HG03280 (cell line): ENCODE measurements around the gene RAB1A.
A peak's percentile ranks its signal among the peaks of the same experiment; 100 is the strongest.

Experiments used
- ATAC-seq: cut with Tn5 transposase; IDR thresholded peaks from one replicate; pipeline ENCODE4 v1.9.1; 2021; ENCODE audit warnings: mild to moderate bottlenecking, moderate library complexity; ENCODE audit not compliant: unreplicated experiment

Gene RAB1A

DNA sequence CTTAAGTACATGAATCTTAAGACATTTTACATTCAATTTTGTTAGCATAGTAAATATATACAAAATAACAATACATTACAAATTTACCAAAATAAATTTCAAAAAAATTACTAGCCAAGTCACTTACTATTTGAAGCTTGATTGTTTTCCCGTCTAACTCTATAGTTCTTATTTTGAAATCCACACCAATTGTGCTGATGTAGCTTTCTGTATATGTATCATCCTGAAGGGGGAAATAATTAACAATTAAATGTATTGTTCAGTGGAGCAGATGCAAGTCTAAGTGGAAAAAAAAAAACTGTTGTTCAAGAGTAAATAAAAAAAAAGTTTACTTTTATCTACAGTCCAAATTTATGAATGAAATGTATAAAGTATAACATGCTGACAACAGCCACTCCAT lies 32.1 kb downstream of the RAB1A start:
- no peak for ATAC-seq

DNA sequence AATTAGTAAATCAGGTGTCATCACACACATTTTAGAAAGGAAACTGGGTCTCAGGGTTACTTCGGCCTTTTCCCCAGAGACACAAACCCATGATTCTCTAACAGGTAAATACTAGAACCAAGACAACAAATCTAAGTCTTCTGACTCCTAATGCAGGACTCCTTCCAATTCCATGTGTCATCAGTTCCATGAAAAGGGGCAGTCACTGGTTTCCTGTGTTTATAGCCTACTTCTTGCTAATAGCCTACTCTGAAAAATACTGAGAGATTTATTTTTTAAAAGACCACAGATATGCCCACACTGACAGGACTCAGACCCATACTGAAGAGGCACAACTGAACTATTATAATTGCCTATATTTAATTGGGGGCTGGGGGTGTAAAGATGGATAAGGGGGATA lies 33.0 kb downstream of the RAB1A start:
- no peak for ATAC-seq

DNA sequence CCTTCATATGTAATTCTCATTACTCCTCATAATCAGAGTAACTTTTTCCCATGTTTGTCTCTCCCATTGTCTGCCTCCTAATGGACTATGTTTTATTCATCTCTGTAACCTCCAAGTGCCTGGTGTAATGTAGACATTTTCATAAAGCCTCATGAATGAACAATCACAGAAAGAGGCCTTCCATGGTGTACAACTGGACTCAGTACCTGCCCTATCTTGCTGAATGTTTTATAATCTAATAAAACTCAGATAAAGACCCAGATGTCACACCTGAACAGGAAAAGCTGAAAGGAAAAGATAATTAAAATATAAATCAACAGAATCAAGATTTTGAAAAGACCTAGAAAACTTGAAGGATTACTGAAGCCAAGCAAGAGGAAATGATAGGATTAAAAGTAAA lies 36.7 kb downstream of the RAB1A start:
- ATAC-seq = no peak

DNA sequence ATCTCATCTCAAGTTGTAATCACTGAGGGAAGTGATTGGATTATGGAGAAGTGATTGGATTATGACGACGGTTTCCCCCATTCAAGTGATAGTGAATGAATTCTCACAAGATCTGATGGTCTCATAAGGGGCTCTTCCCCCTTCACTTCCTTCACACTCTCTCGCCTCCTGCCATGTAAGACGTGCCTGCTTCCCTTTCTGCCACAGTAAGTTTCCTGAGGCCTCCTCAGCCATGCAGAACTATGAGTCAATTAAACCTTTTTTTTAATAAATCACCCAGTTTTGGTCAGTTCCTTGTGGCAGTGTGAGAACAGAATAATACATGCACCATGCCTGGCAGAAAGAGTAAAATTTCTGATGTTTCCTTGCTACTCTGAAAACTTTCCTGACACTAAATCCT lies 37.1 kb downstream of the RAB1A start:
- no peak for ATAC-seq

DNA sequence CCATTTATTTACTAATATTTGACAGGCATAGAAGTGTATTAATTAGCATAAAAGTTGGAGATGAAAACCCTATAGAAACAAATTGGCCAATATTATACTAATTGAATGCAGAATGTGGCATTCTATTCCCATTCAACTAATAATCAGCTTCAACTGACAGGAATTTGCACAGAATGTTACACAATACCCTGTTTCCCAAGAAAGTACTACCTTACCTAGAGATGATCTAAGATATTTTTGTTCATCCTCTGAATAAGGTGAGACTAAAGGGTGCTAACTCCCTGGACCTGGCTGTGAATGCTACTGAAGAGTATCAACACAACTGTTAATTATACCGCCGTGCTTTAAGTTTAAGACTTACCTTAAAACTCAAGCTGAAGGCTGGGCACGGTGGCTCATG lies 44.8 kb downstream of the RAB1A start:
- no peak for ATAC-seq

DNA sequence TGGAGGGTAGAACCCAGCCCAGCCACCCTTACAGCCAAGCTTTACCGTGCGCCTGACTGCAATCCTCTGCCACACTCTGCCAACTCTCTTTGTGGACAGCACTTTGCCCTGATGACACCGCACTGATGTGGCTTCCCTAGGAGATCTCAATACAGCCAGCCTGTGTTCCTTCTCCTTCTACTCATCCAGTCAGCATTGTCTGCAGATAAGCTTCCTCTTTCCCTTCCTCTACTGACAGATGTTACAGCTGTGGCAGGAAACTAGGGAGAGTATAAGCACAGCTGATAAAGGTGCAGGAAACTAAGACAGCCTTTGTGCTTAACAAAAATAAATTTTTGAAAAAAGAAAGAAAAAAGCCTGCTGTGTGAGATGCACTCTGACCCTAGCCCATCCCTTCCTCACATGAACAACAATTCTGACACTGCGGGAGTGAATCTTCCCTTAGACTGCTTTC lies 48.6 kb downstream of the RAB1A start:
- ATAC-seq = no peak

DNA sequence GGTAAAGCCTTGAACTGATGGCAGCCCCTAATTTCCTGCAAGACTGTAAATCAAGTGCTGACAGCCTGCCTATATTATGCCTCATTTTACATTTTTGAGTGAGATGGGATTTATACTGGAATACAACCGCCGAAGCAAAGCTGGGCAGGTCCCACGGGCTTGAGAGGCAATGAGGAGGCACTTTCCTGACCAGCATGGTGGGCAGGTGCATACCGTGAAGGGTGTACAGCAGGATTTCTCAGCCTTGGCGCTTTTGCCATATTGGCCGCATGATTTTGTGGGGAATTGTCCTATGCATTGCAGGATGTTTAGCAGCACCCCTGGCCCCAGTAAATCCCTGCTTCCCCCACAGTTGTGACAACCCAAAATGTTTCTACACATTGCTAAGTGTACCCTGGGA lies 50.9 kb downstream of the RAB1A start:
- no peak for ATAC-seq

DNA sequence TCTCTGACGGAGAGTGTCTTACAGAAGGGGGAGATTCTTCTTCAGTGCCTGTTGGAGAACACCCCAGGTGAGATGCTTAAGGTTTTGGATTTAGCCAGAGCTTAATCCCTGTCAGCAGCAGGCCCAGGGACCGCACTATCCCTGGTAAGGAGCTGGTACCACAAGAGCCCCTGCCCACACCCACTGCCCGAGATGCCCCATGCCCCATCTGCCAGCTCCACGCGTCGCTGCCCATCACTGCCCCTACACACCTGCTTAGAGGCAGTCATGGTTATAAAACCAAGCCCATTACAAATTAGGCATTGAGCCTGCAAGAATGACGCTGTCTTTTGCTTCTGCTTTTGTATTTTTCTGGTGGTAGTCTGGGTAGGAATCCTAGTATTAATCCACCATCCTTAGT lies 52.0 kb downstream of the RAB1A start:
- no peak for ATAC-seq

DNA sequence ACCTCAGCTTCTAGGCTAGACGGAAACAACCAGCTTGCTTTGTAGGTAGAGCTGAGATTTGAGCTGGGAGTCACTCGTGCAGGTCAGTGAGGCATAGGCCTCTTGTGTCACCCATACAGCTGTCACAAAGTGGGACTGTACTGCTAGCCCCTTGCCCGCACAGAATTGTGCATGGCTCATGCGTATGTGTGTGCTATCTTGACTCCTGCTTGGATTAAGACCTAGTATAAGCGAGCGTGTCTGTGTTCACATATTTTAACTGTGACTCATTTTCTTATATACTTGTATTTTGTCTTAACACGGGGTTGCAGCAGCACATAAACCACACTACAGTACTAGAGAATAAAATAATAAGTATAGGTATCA lies 53.6 kb downstream of the RAB1A start:
- no peak for ATAC-seq

DNA sequence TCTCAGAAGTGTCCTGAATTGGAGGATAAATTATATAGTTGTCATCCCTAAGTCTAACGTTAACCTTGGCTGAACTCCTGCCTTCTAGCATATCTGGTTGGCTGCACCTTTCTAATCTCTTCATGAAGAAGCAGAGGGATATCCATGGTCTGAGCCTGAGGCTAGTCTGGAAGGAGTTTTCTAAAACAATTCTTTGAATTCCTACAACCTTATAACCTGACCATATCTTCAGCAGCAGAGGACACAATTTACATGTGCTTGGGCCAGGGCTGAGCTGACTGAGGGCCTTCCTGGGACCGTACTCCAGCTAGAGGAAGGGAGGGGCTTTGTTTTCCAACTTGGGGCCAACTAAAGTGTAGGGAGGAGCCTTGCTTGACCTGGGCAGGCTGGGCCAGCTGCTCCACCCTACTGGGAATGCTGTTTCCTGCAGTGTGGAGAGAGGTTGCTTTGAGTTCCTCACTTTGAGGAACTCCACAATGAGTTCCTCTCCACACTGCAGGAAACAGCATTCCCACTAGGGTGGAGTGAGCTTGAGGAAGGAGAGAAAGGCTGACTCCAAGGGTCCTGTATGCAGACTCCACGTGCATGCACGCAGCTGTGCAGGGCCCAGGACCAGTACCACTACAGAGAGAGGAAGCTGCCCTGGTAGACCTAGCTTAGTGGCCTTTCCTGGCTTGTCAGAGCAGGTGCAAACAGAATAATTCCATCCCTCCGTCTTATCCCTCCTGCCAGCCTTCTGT lies 54.1 kb downstream of the RAB1A start:
- no peak for ATAC-seq

DNA sequence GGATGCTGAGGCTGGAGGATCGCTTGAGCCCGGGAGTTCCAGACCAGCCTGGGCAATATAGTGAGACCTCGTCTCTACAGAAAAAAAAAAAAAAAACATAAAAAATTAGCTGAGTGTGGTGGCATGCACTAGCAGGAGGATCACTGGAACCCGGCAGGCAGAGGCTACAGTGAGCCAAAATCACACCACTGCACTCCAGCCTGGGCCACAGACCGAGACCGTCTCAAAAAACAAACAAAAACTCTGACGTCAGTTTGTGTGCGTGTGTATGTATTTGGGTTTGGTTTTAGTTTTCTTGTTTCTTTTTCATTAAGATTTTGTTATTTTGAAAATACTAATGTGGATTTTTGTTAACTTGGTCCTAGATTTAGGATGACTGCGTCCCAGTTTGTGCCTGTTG lies 54.7 kb downstream of the RAB1A start:
- ATAC-seq = no peak

DNA sequence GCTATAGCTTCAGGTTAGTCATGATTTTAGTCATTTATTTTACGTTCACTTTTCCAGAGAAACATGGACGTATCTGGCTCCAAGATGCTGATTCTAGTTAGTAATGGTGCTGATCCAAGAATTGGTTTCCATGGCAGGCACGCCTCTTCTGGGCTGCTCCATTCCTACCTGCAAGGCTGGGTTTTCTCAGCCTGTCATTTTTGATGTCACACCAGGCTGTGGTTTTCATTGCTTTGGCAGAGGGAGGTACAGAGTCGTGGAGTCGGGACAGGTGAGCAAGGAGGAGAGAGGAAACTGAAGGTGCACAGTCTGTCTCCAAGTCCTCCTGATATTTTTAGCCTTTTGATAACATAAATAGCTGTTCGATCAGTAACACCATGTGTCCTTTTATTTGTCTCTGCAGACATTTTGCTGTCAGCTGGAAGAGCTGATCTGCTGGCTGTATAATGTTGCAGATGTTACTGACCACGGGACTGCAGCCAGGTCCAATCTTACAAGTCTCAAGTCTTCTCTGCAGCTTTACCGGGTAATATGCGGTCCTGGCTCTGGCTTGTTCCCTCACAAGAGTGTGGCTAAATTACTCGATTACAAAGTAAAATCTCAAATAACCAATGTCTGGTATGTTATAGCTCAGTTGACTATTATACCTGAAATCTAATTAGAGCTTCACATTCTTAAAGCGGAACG lies 55.9 kb downstream of the RAB1A start:
- no peak for ATAC-seq

DNA sequence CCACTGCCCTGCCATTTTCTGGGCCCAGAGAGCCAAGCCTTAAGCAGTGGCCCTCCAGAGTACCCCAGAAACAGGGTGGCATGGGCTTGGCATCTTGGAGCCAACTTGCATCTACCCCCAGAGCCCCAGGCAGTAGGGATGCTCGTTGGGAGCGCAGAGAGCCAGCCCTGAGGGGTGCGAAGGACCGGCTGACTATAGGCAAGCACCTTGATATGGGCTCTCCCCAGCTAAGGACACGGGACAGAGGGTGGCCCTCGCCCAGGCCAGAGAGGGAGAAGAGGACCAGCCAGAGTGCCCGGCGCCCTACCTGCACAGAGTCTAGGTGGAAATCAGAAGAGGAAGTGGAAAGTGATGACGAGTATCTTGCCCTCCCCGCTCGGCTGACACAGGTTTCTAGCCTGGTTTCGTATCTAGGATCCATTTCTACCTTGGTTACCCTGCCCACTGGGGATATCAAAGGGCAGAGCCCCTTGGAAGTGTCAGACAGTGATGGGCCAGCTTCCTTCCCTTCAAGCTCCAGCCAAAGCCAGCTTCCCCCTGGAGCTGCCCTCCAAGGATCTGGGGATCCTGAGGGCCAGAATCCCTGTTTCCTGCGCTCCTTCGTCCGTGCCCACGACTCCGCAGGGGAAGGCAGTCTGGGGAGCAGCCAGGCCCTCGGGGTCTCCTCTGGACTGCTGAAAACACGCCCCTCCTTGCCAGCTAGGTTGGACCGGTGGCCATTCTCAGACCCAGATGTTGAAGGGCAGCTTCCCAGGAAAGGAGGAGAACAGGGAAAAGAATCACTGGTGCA lies 57.5 kb downstream of the RAB1A start:
- ATAC-seq = no peak

DNA sequence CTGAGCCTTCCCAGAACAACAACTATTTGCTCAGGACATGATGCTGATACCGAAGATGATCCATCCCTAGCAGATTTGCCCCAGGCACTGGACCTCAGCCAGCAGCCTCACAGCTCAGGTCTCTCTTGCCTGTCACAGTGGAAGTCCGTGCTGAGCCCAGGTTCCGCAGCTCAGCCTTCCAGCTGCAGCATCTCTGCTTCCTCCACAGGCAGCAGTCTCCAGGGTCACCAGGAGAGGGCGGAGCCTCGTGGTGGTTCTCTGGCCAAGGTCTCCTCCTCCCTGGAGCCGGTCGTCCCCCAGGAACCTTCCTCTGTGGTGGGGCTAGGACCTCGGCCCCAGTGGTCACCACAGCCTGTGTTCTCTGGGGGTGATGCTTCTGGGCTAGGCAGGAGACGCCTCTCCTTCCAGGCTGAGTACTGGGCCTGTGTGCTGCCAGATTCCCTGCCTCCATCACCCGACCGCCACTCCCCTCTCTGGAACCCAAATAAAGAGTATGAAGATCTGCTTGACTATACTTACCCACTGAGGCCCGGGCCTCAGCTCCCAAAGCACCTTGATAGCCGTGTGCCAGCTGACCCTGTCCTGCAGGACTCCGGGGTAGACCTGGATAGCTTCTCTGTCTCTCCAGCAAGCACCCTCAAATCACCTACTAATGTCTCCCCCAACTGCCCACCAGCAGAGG lies 58.3 kb downstream of the RAB1A start:
- ATAC-seq = no peak

DNA sequence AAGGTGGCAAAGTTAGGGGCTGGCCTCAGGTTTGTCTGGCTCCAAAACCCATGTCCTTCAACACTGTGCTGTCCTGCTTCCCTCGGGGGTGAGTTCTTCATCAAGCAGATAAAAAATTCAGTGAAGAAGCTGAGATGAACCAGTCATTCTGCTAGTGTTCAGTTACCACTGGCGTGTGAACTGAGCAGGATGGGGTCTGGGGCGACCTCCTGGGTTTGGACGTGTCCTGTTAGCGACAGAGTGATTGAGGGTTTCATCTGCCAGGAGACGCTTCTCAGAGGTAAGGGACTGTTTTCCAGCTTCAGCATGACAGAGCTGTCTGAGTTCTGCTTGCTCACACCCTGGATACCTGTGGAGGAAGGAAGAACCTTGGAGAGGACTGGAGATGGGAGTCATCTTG lies 59.0 kb downstream of the RAB1A start:
- ATAC-seq = no peak

DNA sequence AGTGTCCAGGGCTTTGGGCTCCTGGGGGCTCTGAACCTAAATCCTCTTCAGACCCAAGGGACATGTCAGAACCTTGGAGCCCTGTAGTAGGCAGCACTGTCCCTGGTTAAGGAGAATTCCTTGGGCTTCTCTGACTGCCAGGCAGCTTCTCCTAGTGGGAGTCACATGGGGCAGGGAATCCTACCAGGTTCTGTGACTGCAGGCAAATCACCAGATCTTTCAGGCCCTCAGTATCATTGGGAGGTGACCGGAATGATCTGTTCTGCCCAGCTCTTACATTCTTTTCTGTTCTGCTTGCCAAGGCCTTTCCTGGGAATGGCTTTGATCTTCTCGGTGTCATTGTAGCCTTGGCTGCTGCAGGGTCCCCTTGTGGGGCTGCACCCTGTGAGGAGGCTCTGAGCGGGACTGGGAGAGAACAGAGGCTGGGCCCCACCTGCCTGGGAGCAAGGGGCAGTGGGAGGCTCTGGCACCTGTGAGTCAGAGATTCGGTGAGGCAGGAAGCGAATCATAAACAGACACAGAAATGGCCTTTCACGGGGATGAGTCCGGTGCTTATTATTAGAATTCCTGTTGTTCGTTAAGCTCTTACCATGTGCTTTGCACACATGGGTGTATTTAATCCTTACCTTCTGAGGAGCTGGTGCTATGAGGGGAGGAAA lies 59.6 kb downstream of the RAB1A start:
- no peak for ATAC-seq

DNA sequence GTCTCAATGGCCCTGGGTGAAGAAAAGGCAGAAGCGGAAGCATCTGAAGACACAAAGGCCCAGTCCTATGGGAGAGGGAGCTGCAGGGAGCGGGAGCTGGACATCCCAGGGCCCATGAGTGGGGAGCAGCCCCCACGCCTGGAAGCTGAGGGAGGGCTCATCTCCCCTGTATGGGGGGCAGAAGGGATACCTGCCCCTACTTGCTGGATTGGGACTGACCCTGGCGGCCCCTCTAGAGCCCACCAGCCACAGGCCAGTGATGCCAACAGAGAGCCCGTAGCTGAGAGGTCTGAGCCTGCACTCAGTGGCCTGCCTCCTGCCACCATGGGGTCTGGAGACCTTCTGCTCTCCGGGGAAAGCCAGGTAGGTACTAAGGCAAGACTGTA lies 60.5 kb downstream of the RAB1A start:
- ATAC-seq = no peak

DNA sequence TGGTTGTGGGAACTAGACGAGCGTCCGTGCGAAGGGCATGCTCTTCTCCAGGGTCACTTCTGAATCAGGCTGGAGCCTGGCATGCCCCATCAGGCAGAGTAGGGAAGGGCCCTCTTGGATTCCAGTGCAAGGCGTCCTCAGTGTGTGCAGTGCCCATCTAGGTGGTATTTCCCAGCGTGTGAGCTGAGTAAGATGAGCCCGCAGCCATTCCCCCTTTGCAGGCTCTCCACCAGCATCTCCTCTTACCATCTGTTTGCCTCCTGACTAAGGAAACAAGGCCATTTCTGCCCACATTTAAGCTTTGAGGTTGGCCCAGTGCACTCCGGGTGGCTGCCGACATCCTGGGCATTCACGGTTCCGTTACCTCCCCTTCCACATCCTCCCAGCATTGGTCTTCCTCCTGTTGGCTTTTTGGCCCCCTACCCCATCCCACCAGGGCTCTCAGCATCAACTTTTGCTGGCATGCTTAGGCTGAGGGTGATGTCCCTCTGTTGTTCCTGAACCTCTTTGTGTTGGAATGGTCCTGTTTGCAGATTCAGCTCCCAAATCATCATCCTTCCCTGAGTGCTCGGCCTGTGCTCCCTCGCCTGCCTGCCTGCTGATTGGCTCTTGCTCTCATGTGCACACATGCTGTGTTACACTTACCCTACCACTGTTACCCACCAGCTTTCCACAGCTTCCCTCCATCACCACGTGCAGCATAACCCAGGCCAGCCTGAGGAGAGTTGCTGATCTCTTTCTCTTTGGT lies 61.9 kb downstream of the RAB1A start:
- ATAC-seq = no peak

DNA sequence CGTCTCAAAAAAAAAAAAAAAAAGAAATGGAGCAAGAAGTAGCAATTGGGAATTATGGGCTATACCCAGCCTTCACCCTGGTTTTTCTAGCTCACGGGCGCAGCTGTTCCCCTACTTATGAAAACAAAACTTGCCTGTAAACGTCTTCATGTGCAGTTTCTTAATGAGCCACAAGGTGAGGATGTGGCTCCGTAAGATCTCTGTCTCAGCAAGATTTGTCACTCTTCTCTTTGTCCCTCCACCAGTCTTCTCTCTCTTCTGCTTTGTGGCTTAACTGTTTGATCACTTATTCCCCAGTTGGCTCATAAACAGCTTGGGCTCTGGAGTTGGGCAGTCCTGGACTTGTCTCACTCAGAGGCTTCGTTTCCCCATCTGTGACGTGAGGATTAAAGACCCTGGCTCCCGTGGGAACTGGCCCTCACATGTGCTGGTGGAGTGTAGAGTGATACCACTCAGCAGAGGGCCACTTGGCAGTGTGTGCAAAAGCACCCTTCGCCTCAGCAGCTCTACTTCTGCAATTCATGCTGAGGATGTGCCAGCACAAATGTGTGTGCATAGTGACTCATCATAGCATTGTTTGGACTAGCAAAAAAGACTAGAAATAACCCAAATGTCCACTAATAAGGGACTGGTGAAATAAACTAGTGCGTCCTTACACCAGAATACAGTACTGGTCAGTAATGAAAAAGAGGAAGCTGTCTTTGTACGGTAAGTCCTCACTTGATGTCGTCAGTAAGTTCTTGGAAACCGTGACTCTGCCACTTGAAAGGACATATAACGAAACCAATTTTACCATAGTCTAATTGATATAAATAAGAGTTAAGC lies 65.0 kb downstream of the RAB1A start:
- peak; percentile 75 for ATAC-seq
